WTC11 (cell line): Measurements from ENCODE around the gene CH25H. TPM values are rescaled to one million over a fixed set of nuclear protein-coding genes. Genes with fewer than 3 reads are reported as not detected.

Experiments used
- ATAC-seq: fragments of 200-7000 bp; cut with Tn5 transposase; 2 replicates; pipeline ENCODE4 v1.10.0; 2021; ENCODE audit warnings: mild to moderate bottlenecking, moderate library complexity
- Bru-seq: library from RNA; stranded (reverse); fragments of 400-500 nt; gene quantifications from one replicate; lab custom pipeline; 2021; lab: Mats Ljungman, UMichigan
- CTCF ChIA-PET: fragments of 300-600 bp; sonication (Branson Sonifier 250); formaldehyde crosslinking; loops from one replicate; lab custom pipeline; 2021; ENCODE audit warnings: antibody characterized with exemption; lab: Charles Lee
- POLR2A ChIA-PET: fragments of 350-600 bp; sonication (Branson Sonifier 250); formaldehyde crosslinking; loops from one replicate; lab custom pipeline; 2021; ENCODE audit warnings: antibody characterized with exemption; lab: Charles Lee
- DNase-seq: peaks from one replicate; pipeline ENCODE4 v3.0.0; 2021; ENCODE audit warnings: low spot score
- H3K27ac Mint-ChIP-seq: 2 replicates; pipeline ENCODE4 v1.8.0; 2021; ENCODE audit warnings: mixed read lengths
- H3K27me3 Mint-ChIP-seq: 2 replicates; pipeline ENCODE4 v1.8.0; 2021; ENCODE audit warnings: low read depth, mild to moderate bottlenecking, moderate library complexity, mixed read lengths
- H3K36me3 Mint-ChIP-seq: 2 replicates; pipeline ENCODE4 v1.8.0; 2021; ENCODE audit warnings: mixed read lengths
- H3K4me1 Mint-ChIP-seq: 2 replicates; pipeline ENCODE4 v1.8.0; 2022; ENCODE audit warnings: mixed read lengths
- H3K4me3 Mint-ChIP-seq: 2 replicates; pipeline ENCODE4 v1.8.0; 2021; ENCODE audit warnings: mild to moderate bottlenecking, moderate library complexity, mixed read lengths
- H3K9me3 Mint-ChIP-seq: 2 replicates; pipeline ENCODE4 v1.8.0; 2021; ENCODE audit warnings: mixed read lengths
- CREB1 ChIP-seq: sonication (generic); formaldehyde crosslinking; IDR thresholded peaks from 2 replicates; pipeline ENCODE4 v1.8.0; 2023; ENCODE audit warnings: mild to moderate bottlenecking, missing genetic modification reagents
- ESRRA ChIP-seq: sonication (generic); formaldehyde crosslinking; IDR thresholded peaks from 2 replicates; pipeline ENCODE4 v1.8.1; 2022; ENCODE audit warnings: mild to moderate bottlenecking, missing genetic modification reagents, borderline replicate concordance
- GRHL2 ChIP-seq: fragments of 250-450 bp; sonication (Bioruptor Pico); IDR thresholded peaks from 2 replicates; pipeline ENCODE4 v1.8.0; 2022; ENCODE audit warnings: mild to moderate bottlenecking, moderate library complexity; ENCODE audit not compliant: insufficient replicate concordance, severe bottlenecking
- GTF2I ChIP-seq: fragments of 250-450 bp; sonication (Bioruptor Pico); conservative IDR thresholded peaks from 2 replicates; pipeline ENCODE4 v1.4.0; 2021; ENCODE audit warnings: mild to moderate bottlenecking
- HMGXB4 ChIP-seq: sonication (generic); formaldehyde crosslinking; IDR thresholded peaks from 2 replicates; pipeline ENCODE4 v1.8.1; 2023; ENCODE audit warnings: mild to moderate bottlenecking, moderate library complexity, missing genetic modification reagents
- JAZF1 ChIP-seq: fragments of 250-450 bp; sonication (Bioruptor Pico); IDR thresholded peaks from 2 replicates; pipeline ENCODE4 v1.9.0; 2021; ENCODE audit warnings: moderate library complexity, mild to moderate bottlenecking, inconsistent platforms
- KAT7 ChIP-seq: sonication (generic); formaldehyde crosslinking; IDR thresholded peaks from 2 replicates; pipeline ENCODE4 v1.8.1; 2023; ENCODE audit warnings: missing genetic modification reagents, mild to moderate bottlenecking, borderline replicate concordance
- NFATC4 ChIP-seq: fragments of 250-450 bp; sonication (Bioruptor Pico); IDR thresholded peaks from 2 replicates; pipeline ENCODE4 v1.9.0; 2021; ENCODE audit warnings: mild to moderate bottlenecking
- NR1H2 ChIP-seq: sonication (generic); formaldehyde crosslinking; IDR thresholded peaks from 2 replicates; pipeline ENCODE4 v1.9.0; 2021; ENCODE audit warnings: mild to moderate bottlenecking, moderate library complexity, missing genetic modification reagents
- PRDM15 ChIP-seq: sonication (generic); formaldehyde crosslinking; IDR thresholded peaks from 2 replicates; pipeline ENCODE4 v1.8.0; 2022; ENCODE audit warnings: missing genetic modification reagents
- RELA ChIP-seq: sonication (generic); formaldehyde crosslinking; IDR thresholded peaks from 2 replicates; pipeline ENCODE4 v1.8.1; 2022; ENCODE audit warnings: missing genetic modification reagents, mild to moderate bottlenecking, borderline replicate concordance
- SMAD4 ChIP-seq: sonication (generic); formaldehyde crosslinking; IDR thresholded peaks from 2 replicates; pipeline ENCODE4 v1.8.0; 2022; ENCODE audit warnings: mild to moderate bottlenecking, missing genetic modification reagents
- SOX15 ChIP-seq: fragments of 250-450 bp; sonication (Bioruptor Pico); IDR thresholded peaks from 2 replicates; pipeline ENCODE4 v1.9.0; 2021; ENCODE audit warnings: mild to moderate bottlenecking
- ZNF396 ChIP-seq: fragments of 250-450 bp; sonication (Bioruptor Pico); IDR thresholded peaks from 2 replicates; pipeline ENCODE4 v1.8.0; 2021; ENCODE audit warnings: mild to moderate bottlenecking, moderate library complexity, borderline replicate concordance
- long read RNA-seq, 3 experiments: library from RNA in 1 of 3; library from capped mRNA in 1 of 3; library from polyadenylated mRNA in 1 of 3; unstranded in 2 of 3; stranded (forward) in 1 of 3; transcript quantifications; one replicate each; pipeline ENCODE4 v2.0.0, GENCODE V29; 2021
- total RNA-seq: library from RNA; stranded (reverse); gene quantifications from 3 replicates; pipeline ENCODE4 v1.2.3, GENCODE V29; 2021
- TF ChIP-seq, protein P1 (sequence below): sonication (generic); formaldehyde crosslinking; conservative IDR thresholded peaks from 2 replicates; pipeline ENCODE4 v1.8.1; 2023; ENCODE audit warnings: mild to moderate bottlenecking, low read depth, missing genetic modification reagents, moderate library complexity
- TF ChIP-seq, protein P2 (sequence below): sonication (generic); formaldehyde crosslinking; IDR thresholded peaks from 2 replicates; pipeline ENCODE4 v1.8.1; 2022; ENCODE audit warnings: mild to moderate bottlenecking, moderate library complexity, missing genetic modification reagents
- TF ChIP-seq, protein P3 (sequence below): sonication (generic); formaldehyde crosslinking; IDR thresholded peaks from 2 replicates; pipeline ENCODE4 v1.8.1; 2023; ENCODE audit warnings: mild to moderate bottlenecking, missing genetic modification reagents
- TF ChIP-seq, protein P4 (sequence below): sonication (generic); formaldehyde crosslinking; IDR thresholded peaks from 2 replicates; pipeline ENCODE4 v1.8.1; 2022; ENCODE audit warnings: mild to moderate bottlenecking, missing genetic modification reagents, moderate library complexity, borderline replicate concordance

Gene CH25H
- total RNA-seq (0.11 to 0.14 TPM in 2 of 3 replicates, not detected in the other), Bru-seq, nascent RNA (percentile 14 among the genes with signal in this experiment)
- long read RNA-seq, experiment 1, result 0 reads
- long read RNA-seq, experiment 2, result 0 reads
- long read RNA-seq, experiment 3, result 0 reads

DNA sequence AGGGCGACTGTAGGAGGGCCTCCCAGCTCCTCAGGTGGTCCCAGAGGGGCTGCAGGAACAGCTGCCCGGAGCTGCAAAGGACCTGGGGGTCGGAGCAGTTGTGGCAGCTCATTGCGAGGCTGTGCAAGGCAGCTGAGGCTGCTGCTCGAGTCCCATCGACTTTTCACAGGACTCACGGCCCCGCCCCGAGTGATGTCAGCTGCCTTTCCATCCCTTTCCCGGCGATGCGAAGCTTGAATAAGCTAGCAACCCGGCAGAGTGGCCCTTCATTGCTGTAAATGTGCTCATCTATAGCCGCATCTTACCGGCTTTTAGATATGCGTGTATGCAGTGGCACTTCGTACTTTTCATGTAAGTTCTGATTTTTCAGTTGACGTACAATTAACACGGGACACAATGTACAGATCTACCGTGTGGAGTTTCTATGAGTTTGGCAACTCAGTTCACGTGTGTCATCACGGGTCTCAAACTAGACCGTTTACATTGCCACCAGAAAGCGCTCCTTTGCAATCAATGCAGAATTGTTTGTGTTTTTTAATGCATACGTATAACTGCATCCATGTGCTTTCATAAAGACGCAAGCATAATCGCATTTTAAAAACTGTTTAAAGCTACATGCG lies at the start of gene CH25H:
Gene CH25H (minus strand): TSS at position 137 of the 620 bp plus-strand sequence. CDS start 25 bp downstream, at position 112.
- H3K4me3 Mint-ChIP-seq, result peak within 1 kb of the TSS; percentile 74
- peaks cover 20% of the 10 kb centered on the region for H3K4me1 Mint-ChIP-seq
- CTCF ChIA-PET, result interaction anchor here (0.8 to 3.2 kb wide), 16 partner anchors 8 to 479 kb away, joined by 3 to 41 read pairs (median 5); partner anchors contain the start of genes FAS, LIPA and STAMBPL1
- DNase-seq (peak; percentile 62), ATAC-seq (peak; percentile 66)
- peaks cover 4% of the 10 kb centered on the region; the same call in 1 of the 2 replicates for H3K27me3 Mint-ChIP-seq
- H3K27ac Mint-ChIP-seq, result no peak within 1 kb of the TSS
- TF ChIP-seq KAT7 (CRISPR knock-in tag), result peak; percentile 26; the same call in 1 of the 2 replicates
- TF ChIP-seq, protein P1, sequence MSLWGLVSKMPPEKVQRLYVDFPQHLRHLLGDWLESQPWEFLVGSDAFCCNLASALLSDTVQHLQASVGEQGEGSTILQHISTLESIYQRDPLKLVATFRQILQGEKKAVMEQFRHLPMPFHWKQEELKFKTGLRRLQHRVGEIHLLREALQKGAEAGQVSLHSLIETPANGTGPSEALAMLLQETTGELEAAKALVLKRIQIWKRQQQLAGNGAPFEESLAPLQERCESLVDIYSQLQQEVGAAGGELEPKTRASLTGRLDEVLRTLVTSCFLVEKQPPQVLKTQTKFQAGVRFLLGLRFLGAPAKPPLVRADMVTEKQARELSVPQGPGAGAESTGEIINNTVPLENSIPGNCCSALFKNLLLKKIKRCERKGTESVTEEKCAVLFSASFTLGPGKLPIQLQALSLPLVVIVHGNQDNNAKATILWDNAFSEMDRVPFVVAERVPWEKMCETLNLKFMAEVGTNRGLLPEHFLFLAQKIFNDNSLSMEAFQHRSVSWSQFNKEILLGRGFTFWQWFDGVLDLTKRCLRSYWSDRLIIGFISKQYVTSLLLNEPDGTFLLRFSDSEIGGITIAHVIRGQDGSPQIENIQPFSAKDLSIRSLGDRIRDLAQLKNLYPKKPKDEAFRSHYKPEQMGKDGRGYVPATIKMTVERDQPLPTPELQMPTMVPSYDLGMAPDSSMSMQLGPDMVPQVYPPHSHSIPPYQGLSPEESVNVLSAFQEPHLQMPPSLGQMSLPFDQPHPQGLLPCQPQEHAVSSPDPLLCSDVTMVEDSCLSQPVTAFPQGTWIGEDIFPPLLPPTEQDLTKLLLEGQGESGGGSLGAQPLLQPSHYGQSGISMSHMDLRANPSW (CRISPR knock-in tag), result 0 out of 2 replicates have a peak, but pooled peaks have one; percentile 17
- no peak for TF ChIP-seq JAZF1
- H3K36me3 Mint-ChIP-seq, result no peaks in the 10 kb centered on the region
- POLR2A ChIA-PET, result interaction anchor here (0.9 to 1.1 kb wide), 2 partner anchors 217 to 436 kb away, joined by 3 read pairs; partner anchors contain the start of gene FAS
- H3K9me3 Mint-ChIP-seq, result no peaks in the 10 kb centered on the region

DNA sequence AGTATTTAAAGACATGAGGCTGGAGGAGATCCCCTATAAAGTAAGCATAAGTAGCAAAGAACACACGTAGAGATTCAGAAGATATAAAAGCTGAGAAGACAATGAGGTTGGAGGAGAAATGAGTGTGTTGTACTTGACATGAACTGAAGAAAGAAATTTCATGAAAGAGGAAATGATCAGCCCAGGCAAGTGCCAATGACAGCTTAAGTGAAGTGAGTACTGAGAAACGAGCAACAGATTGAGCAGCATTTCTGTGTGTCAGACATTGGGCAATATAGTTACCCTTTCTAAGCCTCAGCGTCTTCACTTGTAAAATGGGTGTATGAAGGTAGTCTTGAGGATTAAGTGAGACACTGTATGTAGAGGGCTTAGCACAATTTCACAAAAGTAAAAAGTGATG lies 49.2 kb upstream of the CH25H start:
- Mint-ChIP-seq H3K36me3 (peaks cover 30% of the 10 kb centered on the region), H3K4me1 (peaks cover 17% of the 10 kb centered on the region), H3K27me3 (peaks cover 6% of the 10 kb centered on the region; the same call in 1 of the 2 replicates), H3K4me3 (no peak overlapping the region), H3K27ac (no peak overlapping the region), H3K9me3 (peaks cover 32% of the 10 kb centered on the region)
- POLR2A ChIA-PET, result no interaction called here
- DNase-seq, result no peak
- CTCF ChIA-PET, result interaction anchor here (1.1 kb wide), 1 partner anchor 113 kb away, joined by 4 read pairs; no protein-coding TSS in a partner anchor
- no peak for ATAC-seq
- no peak for TF ChIP-seq NR1H2 (CRISPR knock-in tag)
- TF ChIP-seq, protein P2, sequence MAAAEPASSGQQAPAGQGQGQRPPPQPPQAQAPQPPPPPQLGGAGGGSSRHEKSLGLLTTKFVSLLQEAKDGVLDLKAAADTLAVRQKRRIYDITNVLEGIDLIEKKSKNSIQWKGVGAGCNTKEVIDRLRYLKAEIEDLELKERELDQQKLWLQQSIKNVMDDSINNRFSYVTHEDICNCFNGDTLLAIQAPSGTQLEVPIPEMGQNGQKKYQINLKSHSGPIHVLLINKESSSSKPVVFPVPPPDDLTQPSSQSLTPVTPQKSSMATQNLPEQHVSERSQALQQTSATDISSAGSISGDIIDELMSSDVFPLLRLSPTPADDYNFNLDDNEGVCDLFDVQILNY (CRISPR knock-in tag), result no peak
- TF ChIP-seq SOX15, result no peak
- TF ChIP-seq, protein P1 (CRISPR knock-in tag), result no peak
- TF ChIP-seq NFATC4 (CRISPR knock-in tag), result no peak
- TF ChIP-seq CREB1 (CRISPR knock-in tag), result no peak
- TF ChIP-seq GTF2I (CRISPR knock-in tag), result no peak
- TF ChIP-seq ZNF396, result no peak
- TF ChIP-seq SMAD4 (CRISPR knock-in tag), result no peak
- TF ChIP-seq RELA (CRISPR knock-in tag), result no peak
- TF ChIP-seq ESRRA (CRISPR knock-in tag), result no peak
- TF ChIP-seq GRHL2 (CRISPR knock-in tag), result no peak
- TF ChIP-seq PRDM15 (CRISPR knock-in tag), result no peak
- TF ChIP-seq, protein P3, sequence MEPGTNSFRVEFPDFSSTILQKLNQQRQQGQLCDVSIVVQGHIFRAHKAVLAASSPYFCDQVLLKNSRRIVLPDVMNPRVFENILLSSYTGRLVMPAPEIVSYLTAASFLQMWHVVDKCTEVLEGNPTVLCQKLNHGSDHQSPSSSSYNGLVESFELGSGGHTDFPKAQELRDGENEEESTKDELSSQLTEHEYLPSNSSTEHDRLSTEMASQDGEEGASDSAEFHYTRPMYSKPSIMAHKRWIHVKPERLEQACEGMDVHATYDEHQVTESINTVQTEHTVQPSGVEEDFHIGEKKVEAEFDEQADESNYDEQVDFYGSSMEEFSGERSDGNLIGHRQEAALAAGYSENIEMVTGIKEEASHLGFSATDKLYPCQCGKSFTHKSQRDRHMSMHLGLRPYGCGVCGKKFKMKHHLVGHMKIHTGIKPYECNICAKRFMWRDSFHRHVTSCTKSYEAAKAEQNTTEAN (CRISPR knock-in tag), result no peak
- TF ChIP-seq, protein P4, sequence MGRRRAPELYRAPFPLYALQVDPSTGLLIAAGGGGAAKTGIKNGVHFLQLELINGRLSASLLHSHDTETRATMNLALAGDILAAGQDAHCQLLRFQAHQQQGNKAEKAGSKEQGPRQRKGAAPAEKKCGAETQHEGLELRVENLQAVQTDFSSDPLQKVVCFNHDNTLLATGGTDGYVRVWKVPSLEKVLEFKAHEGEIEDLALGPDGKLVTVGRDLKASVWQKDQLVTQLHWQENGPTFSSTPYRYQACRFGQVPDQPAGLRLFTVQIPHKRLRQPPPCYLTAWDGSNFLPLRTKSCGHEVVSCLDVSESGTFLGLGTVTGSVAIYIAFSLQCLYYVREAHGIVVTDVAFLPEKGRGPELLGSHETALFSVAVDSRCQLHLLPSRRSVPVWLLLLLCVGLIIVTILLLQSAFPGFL, result no peak
- TF ChIP-seq HMGXB4 (CRISPR knock-in tag), result no peak
